ENCODE data around the gene MCM9. TPM values are rescaled to one million over a fixed set of nuclear protein-coding genes. Genes with fewer than 3 reads are reported as not detected.
A peak's percentile ranks its signal among the peaks of the same experiment; 100 is the strongest.

The MCM9 gene
- total and polyA plus RNA-seq, 11 donors, result 2.1 to 8.5 (median 4.8) TPM

- Histone ChIP-seq H3K4me3 (no peak overlapping the region), H3K27me3 (no peaks in the 10 kb centered on the region), H3K36me3 (no peaks in the 10 kb centered on the region), H3K4me1 (no peaks in the 10 kb centered on the region), H3K9me3 (no peaks in the 10 kb centered on the region), H3K27ac (no peak overlapping the region)
- DNase-seq (no peak), ATAC-seq (no peak)
- TF ChIP-seq CTCF (IDR thresholded peaks at IDR 0.05), result no peak
- TF ChIP-seq POLR2A (IDR thresholded peaks at IDR 0.05), result no peak
- intact Hi-C loops (cut with DNase I), result no loop called here
- 96 to 99% (median 97%) methylated on average over 3 of the region's 3 CpGs for WGBS, 4 donors
Measured at GRCh38 chr6:118970866-118971265, 35.9 kb upstream of the MCM9 start.

- no peak for ATAC-seq
- no peaks in the 10 kb centered on the region for H3K4me1 ChIP-seq
- no peaks in the 10 kb centered on the region for H3K9me3 ChIP-seq
- DNase-seq, result no peak
- H3K27me3 ChIP-seq, result no peaks in the 10 kb centered on the region
- no peak overlapping the region for H3K4me3 ChIP-seq
- H3K36me3 ChIP-seq, result no peaks in the 10 kb centered on the region
- intact Hi-C loops (cut with DNase I), result loop anchor here in 6 of 10 donors (1.0 to 5.0 kb wide), 3 partner anchors 142 to 144 kb away; no protein-coding TSS in a partner anchor
- peak; percentile 24 to 65 (median 46) for TF ChIP-seq CTCF (IDR thresholded peaks at IDR 0.05)
- TF ChIP-seq POLR2A (IDR thresholded peaks at IDR 0.05), result no peak
- H3K27ac ChIP-seq, result no peak overlapping the region
- 25 to 39% (median 33%) methylated on average over 2 of the region's 2 CpGs for WGBS, 4 donors
Measured at GRCh38 chr6:118968416-118968815, 33.5 kb upstream of the MCM9 start.

- TF ChIP-seq CTCF (IDR thresholded peaks at IDR 0.05) (no peak), POLR2A (IDR thresholded peaks at IDR 0.05) (no peak)
- H3K36me3 ChIP-seq, result no peaks in the 10 kb centered on the region
- no peak overlapping the region for H3K27ac ChIP-seq
- no peak for ATAC-seq
- no peak overlapping the region for H3K4me3 ChIP-seq
- intact Hi-C loops (cut with DNase I), result loop anchor here in 2 of 10 donors (2.0 to 5.0 kb wide), 2 partner anchors 144 to 145 kb away; no protein-coding TSS in a partner anchor
- H3K4me1 ChIP-seq, result no peaks in the 10 kb centered on the region
- no peaks in the 10 kb centered on the region for H3K27me3 ChIP-seq
- 67 to 82% (median 73%) methylated on average over 2 of the region's 2 CpGs for WGBS, 4 donors
- DNase-seq, result no peak
- no peaks in the 10 kb centered on the region for H3K9me3 ChIP-seq
Measured at GRCh38 chr6:118967239-118967638, 32.3 kb upstream of the MCM9 start.

- TF ChIP-seq CTCF (IDR thresholded peaks at IDR 0.05) (no peak), POLR2A (IDR thresholded peaks at IDR 0.05) (no peak)
- intact Hi-C loops (cut with DNase I), result loop anchor here in 3 of 10 donors (2.0 to 5.0 kb wide), 2 partner anchors 145 to 146 kb away; no protein-coding TSS in a partner anchor
- no peaks in the 10 kb centered on the region for H3K4me1 ChIP-seq
- H3K27me3 ChIP-seq, result no peaks in the 10 kb centered on the region
- H3K36me3 ChIP-seq, result no peaks in the 10 kb centered on the region
- H3K27ac ChIP-seq, result no peak overlapping the region
- no peak for DNase-seq
- no peaks in the 10 kb centered on the region for H3K9me3 ChIP-seq
- ATAC-seq, result no peak
- whole genome bisulfite sequencing, 4 donors, result 80 to 87% (median 84%) methylated on average over 2 of the region's 2 CpGs
- H3K4me3 ChIP-seq, result no peak overlapping the region
Measured at GRCh38 chr6:118965843-118966370, 30.9 kb upstream of the MCM9 start.

Data from heart left ventricle (tissue), 16 donors.